ENCODE data around the gene IDUA. TPM values are rescaled to one million over a fixed set of nuclear protein-coding genes. Genes with fewer than 3 reads are reported as not detected.

IDUA gene
- total RNA-seq, 4 donors from 2014 or later: 40.4 to 114 (median 71.4) TPM

- H3K27ac ChIP-seq: no peak overlapping the region
- no peak overlapping the region for H3K4me3 ChIP-seq
- H3K4me1 ChIP-seq: peaks cover 0 to 5% (median 0%) of the 10 kb centered on the region in 4 donors
- no peak for DNase-seq
- H3K27me3 ChIP-seq: no peaks in the 10 kb centered on the region
- H3K36me3 ChIP-seq: peaks cover 0 to 65% (median 0%) of the 10 kb centered on the region in 3 donors
- TF ChIP-seq POLR2A (IDR thresholded peaks at IDR 0.05): no peak
- TF ChIP-seq, protein P1, sequence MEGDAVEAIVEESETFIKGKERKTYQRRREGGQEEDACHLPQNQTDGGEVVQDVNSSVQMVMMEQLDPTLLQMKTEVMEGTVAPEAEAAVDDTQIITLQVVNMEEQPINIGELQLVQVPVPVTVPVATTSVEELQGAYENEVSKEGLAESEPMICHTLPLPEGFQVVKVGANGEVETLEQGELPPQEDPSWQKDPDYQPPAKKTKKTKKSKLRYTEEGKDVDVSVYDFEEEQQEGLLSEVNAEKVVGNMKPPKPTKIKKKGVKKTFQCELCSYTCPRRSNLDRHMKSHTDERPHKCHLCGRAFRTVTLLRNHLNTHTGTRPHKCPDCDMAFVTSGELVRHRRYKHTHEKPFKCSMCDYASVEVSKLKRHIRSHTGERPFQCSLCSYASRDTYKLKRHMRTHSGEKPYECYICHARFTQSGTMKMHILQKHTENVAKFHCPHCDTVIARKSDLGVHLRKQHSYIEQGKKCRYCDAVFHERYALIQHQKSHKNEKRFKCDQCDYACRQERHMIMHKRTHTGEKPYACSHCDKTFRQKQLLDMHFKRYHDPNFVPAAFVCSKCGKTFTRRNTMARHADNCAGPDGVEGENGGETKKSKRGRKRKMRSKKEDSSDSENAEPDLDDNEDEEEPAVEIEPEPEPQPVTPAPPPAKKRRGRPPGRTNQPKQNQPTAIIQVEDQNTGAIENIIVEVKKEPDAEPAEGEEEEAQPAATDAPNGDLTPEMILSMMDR (IDR thresholded peaks at IDR 0.05): no peak
- no peaks in the 10 kb centered on the region for H3K9me3 ChIP-seq
Observed at GRCh38 chr4:958314-958665, 28.6 kb upstream of the IDUA start.

DNA sequence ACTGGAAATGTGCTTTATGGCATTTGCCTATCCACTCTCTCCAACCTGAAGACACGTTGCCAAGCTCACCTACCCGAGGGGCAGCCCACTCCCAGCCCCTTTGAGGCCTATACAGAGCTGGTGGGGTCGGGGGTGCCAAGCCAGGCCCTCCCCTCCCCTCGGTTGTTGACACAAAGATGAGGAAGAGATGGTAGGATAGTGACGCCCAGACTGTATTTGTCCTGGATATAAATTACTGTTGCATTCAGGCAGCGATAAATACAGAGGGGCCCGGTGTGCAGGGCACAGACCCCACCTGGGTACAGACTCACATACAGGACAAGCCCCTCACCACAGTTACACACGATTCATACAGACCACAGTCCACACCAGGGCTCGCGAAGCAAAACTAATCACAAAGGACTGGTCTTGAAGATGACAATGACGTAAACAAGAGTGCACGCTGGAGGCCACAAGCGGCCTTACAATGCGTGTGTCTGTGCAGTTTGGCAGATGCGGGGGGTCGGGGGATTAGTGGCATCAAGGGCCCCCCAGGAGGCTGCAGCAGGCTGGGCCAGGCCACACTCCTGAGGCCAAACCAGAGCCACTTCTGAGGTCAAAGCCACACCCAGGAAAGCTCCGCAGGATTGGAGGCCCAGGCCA is 28.0 kb upstream of the IDUA start:
- Histone ChIP-seq H3K27me3 (no peaks in the 10 kb centered on the region), H3K4me3 (no peak overlapping the region)
- DNase-seq: peak in 1 of 3 donors; percentile 43

DNA sequence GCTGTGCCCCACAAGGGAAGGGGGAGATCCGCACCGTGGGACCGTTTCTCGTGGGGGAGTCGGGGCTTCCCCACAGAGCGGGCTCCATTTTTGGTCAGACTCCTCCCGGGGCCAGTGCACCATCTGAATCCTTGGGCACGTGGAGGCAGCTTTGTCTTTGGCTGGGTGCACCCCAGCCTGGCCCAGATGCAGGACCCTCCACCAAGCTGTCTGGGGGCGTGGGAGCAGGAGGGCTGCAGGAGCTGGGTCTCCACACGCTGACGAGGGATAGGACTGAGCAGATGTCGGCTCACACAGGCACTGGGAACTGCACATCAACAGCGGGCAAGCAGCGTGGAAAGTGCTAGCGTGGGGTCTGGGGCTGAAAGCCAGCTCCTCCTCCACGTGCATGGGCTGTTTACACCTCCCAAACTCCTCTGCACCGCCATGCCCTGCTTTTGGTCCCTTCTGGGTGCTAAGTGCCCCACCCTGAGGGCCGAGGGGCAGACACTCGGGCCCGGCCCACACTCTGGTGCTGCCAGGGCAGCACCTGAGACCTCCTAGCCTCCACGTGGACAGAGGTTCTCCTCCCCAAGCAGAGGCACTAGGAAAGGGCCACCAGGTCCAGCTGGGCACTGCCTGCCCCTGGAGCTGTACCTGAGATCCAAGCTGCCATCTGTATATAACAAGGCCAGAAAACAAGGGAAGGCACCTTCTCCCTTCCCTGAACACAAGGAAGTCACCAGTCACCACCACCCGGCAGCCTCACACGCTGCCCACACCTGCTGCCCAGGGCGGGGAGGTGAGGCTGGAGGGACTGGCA is 27.3 kb upstream of the IDUA start:
- TF ChIP-seq POLR2A (IDR thresholded peaks at IDR 0.05): no peak
- TF ChIP-seq, protein P1 (IDR thresholded peaks at IDR 0.05): no peak
- no peaks in the 10 kb centered on the region for H3K27me3 ChIP-seq
- H3K4me3 ChIP-seq: no peak overlapping the region
- H3K27ac ChIP-seq: no peak overlapping the region
- H3K4me1 ChIP-seq: peaks cover 0 to 12% (median 0%) of the 10 kb centered on the region in 4 donors
- DNase-seq: peak in 1 of 3 donors; percentile 47
- peaks cover 0 to 65% (median 0%) of the 10 kb centered on the region in 3 donors for H3K36me3 ChIP-seq
- no peaks in the 10 kb centered on the region for H3K9me3 ChIP-seq

More for the DNA sequence above, 28.0 kb upstream of the IDUA start:
- Histone ChIP-seq H3K36me3 (peaks cover 0 to 63% (median 0%) of the 10 kb centered on the region in 3 donors), H3K27ac (no peak overlapping the region), H3K4me1 (peaks cover 0 to 9% (median 0%) of the 10 kb centered on the region in 4 donors), H3K9me3 (no peaks in the 10 kb centered on the region)
- TF ChIP-seq, protein P1 (IDR thresholded peaks at IDR 0.05): no peak
- TF ChIP-seq POLR2A (IDR thresholded peaks at IDR 0.05): no peak

GRCh38 chr4:960140-960635 is 26.7 kb upstream of the IDUA start:
- no peak overlapping the region for H3K4me3 ChIP-seq
- peaks cover 0 to 12% (median 0%) of the 10 kb centered on the region in 4 donors for H3K4me1 ChIP-seq
- H3K27ac ChIP-seq: no peak overlapping the region
- no peaks in the 10 kb centered on the region for H3K27me3 ChIP-seq
- no peak for DNase-seq
- H3K9me3 ChIP-seq: no peaks in the 10 kb centered on the region
- TF ChIP-seq, protein P1 (IDR thresholded peaks at IDR 0.05): no peak
- no peak for TF ChIP-seq POLR2A (IDR thresholded peaks at IDR 0.05)
- H3K36me3 ChIP-seq: peaks cover 0 to 69% (median 0%) of the 10 kb centered on the region in 3 donors

- no peak for TF ChIP-seq POLR2A (IDR thresholded peaks at IDR 0.05)
- TF ChIP-seq, protein P1 (IDR thresholded peaks at IDR 0.05): no peak
- Histone ChIP-seq H3K27me3 (no peaks in the 10 kb centered on the region), H3K4me3 (no peak overlapping the region), H3K27ac (peak overlapping the region in 1 of 4 donors; percentile 87), H3K36me3 (peaks cover 0 to 70% (median 0%) of the 10 kb centered on the region in 3 donors), H3K4me1 (peaks cover 0 to 12% (median 0%) of the 10 kb centered on the region in 4 donors), H3K9me3 (no peaks in the 10 kb centered on the region)
- DNase-seq: peak in 1 of 3 donors; percentile 40
Observed at GRCh38 chr4:960636-961350, 26.1 kb upstream of the IDUA start.

All from Peyer's patch (tissue), 4 donors.